HAP-1 (cell line): ENCODE data around the gene CLIC2.

ENCODE experiments used
- DNase-seq, 2 experiments: peaks; one replicate each; pipeline ENCODE4 v3.0.0-alpha.2; 2016 to 2020; ENCODE audit warnings: low spot score in 2 of 2
- H3K27me3 ChIP-seq: fragments of 250-450 bp; sonication (Bioruptor Pico); 2 replicates; pipeline ENCODE4 v1.5.1; 2020; ENCODE audit warnings: low read depth, mild to moderate bottlenecking, moderate library complexity
- H3K36me3 ChIP-seq: fragments of 250-450 bp; sonication (Bioruptor Pico); replicated peaks from 2 replicates; pipeline ENCODE4 v1.5.1; 2020; ENCODE audit warnings: mild to moderate bottlenecking
- H3K4me1 ChIP-seq: fragments of 250-450 bp; sonication (Bioruptor Pico); 2 replicates; pipeline ENCODE4 v1.5.1; 2020; ENCODE audit warnings: mild to moderate bottlenecking
- H3K4me3 ChIP-seq: fragments of 250-450 bp; sonication (Bioruptor Pico); 2 replicates; pipeline ENCODE4 v1.5.1; 2020; ENCODE audit warnings: mild to moderate bottlenecking, moderate library complexity
- H3K9me3 ChIP-seq: fragments of 250-450 bp; sonication (Bioruptor Pico); 2 replicates; pipeline ENCODE4 v1.5.1; 2020; ENCODE audit warnings: mild to moderate bottlenecking, moderate library complexity
- in situ Hi-C: fragments of 300-500 bp; cut with MboI; formaldehyde crosslinking; loops from 3 replicates; pipeline ENCODE4 v1.14.3; 2020; ENCODE audit warnings: low sequenced_read_pairs, inconsistent platforms, mixed read lengths

Gene CLIC2

DNA sequence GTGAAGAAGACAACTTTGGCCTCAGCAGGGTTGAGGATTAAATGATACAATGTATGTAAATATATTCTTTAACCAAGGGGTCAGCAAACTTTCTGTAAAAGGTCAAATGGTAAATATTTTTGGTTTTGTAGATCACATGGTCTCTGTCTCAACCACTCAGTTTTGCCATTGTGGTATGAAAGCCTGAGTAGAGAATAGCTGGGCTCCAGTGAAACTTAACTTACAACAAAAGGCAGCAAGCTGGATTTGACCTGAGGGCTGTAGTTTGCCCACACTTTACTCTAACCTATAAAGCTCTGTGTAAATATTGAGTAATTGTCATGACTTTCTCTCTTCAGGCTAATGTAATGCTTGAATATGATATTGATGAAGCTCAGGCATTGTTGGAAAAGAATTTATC, 98.5 kb downstream of the CLIC2 start:
- in situ Hi-C loops = no loop called here
- H3K9me3 ChIP-seq = no peaks in the 10 kb centered on the region
- H3K36me3 ChIP-seq = peaks cover 57% of the 10 kb centered on the region
- peak; percentile 59 to 82 for DNase-seq
- H3K4me1 ChIP-seq = peaks cover 5% of the 10 kb centered on the region
- no peak overlapping the region for H3K4me3 ChIP-seq
- no peaks in the 10 kb centered on the region for H3K27me3 ChIP-seq

GRCh38 chrX:155231163-155231562, 103.3 kb downstream of the CLIC2 start:
- Histone ChIP-seq H3K9me3 (no peaks in the 10 kb centered on the region), H3K36me3 (peaks cover 61% of the 10 kb centered on the region), H3K4me3 (no peak overlapping the region), H3K27me3 (no peaks in the 10 kb centered on the region), H3K4me1 (peaks cover 1% of the 10 kb centered on the region)
- no peak for DNase-seq
- in situ Hi-C loops = no loop called here
